Tibial nerve (tissue), 4 donors: ENCODE results near the gene NUAK2. TPM values are rescaled to one million over a fixed set of nuclear protein-coding genes. Genes with fewer than 3 reads are reported as not detected.

Source experiments
- DNase-seq, 2 donors: peaks; one replicate each; pipeline ENCODE4 v3.0.0-alpha.2; 2019; ENCODE audit warnings: low spot score in 2 of 2
- H3K27ac ChIP-seq, 4 donors: fragments of 200-600 bp; sonication (generic) in 3 of 4; one replicate each; pipeline ENCODE4 v1.5.1; 2017 to 2019; ENCODE audit warnings: mild to moderate bottlenecking in 1 of 4
- H3K27me3 ChIP-seq, 2 donors: fragments of 200-600 bp; sonication (generic) in 1 of 2; one replicate each; pipeline versions ENCODE4 v1.5.1 to v1.6.0; 2017 to 2019
- H3K36me3 ChIP-seq, 3 donors: fragments of 200-600 bp; sonication (generic); one replicate each; pipeline ENCODE4 v1.5.1; 2018 to 2019
- H3K4me1 ChIP-seq, 4 donors: fragments of 200-600 bp; sonication (generic) in 3 of 4; one replicate each; pipeline ENCODE4 v1.5.1; 2017 to 2019
- H3K4me3 ChIP-seq, 4 donors: fragments of 200-600 bp; sonication (generic) in 3 of 4; one replicate each; pipeline ENCODE4 v1.5.1; 2017 to 2019; ENCODE audit warnings: mild to moderate bottlenecking in 1 of 4, moderate library complexity in 1 of 4
- H3K9me3 ChIP-seq, 4 donors: fragments of 200-600 bp; sonication (generic) in 3 of 4; one replicate each; pipeline ENCODE4 v1.5.1; 2017 to 2019
- CTCF ChIP-seq, 5 experiments: fragments of 200-600 bp in 3 of 5; fragments of 450-650 bp in 2 of 5; sonication (generic) in 3 of 5; IDR thresholded peaks; one replicate each; pipeline ENCODE4 v1.5.1; 2016 to 2019; ENCODE audit warnings: antibody characterized with exemption in 5 of 5, mild to moderate bottlenecking in 3 of 5, moderate library complexity in 2 of 5
- EP300 ChIP-seq, 2 donors: sonication (generic); formaldehyde crosslinking; IDR thresholded peaks; one replicate each; pipeline ENCODE4 v1.6.1; 2017; ENCODE audit warnings: antibody characterized with exemption in 2 of 2, mild to moderate bottlenecking in 1 of 2
- POLR2A ChIP-seq, 2 donors: fragments of 450-650 bp; IDR thresholded peaks; one replicate each; pipeline ENCODE4 v1.6.1; 2017; ENCODE audit warnings: antibody characterized with exemption in 2 of 2, mild to moderate bottlenecking in 2 of 2, moderate library complexity in 2 of 2
- WGBS, 2 donors: methylation state at CpG; one replicate each; pipeline ENCODE4 v1.1.5; 2018; 5-methylcytosine and 5-hydroxymethylcytosine counted together
- total RNA-seq, 4 donors: library from RNA; depleted of rRNA; stranded (reverse); fragments of >200 nt; gene quantifications; one replicate each; pipeline ENCODE4 v1.1.0, GENCODE V29; 2016

Gene NUAK2
- total RNA-seq, 4 donors from 2014 or later: 0.60 to 5.3 (median 2.7) TPM

GRCh38 chr1:205262731-205263171 lies 58.8 kb downstream of the NUAK2 start:
- Histone ChIP-seq H3K4me3 (no peak overlapping the region), H3K27ac (no peak overlapping the region), H3K27me3 (no peaks in the 10 kb centered on the region), H3K4me1 (peaks cover 0 to 56% (median 4%) of the 10 kb centered on the region in 4 donors), H3K36me3 (no peaks in the 10 kb centered on the region), H3K9me3 (no peaks in the 10 kb centered on the region)
- 69 to 81% methylated on average over 8 of the region's 8 CpGs for WGBS, 2 donors
- TF ChIP-seq POLR2A (IDR thresholded peaks at IDR 0.05) (no peak), CTCF (IDR thresholded peaks at IDR 0.05) (no peak), EP300 (IDR thresholded peaks at IDR 0.05) (no peak)
- DNase-seq: no peak

DNA sequence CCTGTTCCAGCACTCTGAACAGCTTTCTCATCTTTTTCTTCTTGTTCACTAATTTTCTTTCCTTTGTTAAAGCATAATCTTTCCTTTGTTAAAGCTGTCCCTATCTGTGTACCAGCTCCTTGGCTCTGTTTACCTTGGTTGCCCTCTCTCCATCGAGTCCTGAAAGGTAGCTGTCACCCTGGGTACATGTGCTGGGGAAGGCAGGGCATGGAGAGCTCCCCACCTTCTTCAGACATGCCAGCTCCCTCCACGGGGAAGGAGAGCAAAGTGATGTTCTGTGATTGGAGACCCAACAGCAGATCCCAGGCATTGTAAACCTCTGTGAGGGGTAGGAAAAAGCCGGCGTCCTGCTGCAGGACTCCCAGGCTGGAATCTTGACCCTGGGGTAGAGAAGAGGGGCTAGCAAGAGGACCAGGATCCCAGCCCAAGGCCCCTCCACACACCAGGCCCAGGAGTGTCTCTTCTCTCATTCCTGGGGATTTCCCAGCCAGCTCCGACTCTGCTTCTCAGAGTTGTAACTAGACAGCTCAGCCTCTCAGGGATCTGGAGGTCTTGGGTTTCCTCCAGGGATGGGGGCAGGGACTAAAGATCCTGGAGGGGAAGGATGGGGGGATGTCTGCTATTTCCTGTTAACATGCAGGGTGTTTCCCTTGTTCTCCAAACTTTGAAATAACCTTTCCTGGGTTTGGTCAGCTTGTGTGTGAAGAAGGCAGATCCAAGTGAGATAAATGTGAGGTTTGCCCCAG lies 59.4 kb downstream of the NUAK2 start:
- H3K27ac ChIP-seq: no peak overlapping the region
- TF ChIP-seq CTCF (IDR thresholded peaks at IDR 0.05) (no peak), POLR2A (IDR thresholded peaks at IDR 0.05) (no peak), EP300 (IDR thresholded peaks at IDR 0.05) (no peak)
- 42 to 55% methylated on average over 3 to 5 of the region's 5 CpGs for WGBS, 2 donors

GRCh38 chr1:205260948-205261732 lies 60.4 kb downstream of the NUAK2 start:
- Histone ChIP-seq H3K36me3 (no peaks in the 10 kb centered on the region), H3K4me1 (peaks cover 0 to 51% (median 6%) of the 10 kb centered on the region in 4 donors), H3K27me3 (no peaks in the 10 kb centered on the region), H3K4me3 (no peak overlapping the region), H3K27ac (no peak overlapping the region), H3K9me3 (no peaks in the 10 kb centered on the region)
- no peak for TF ChIP-seq EP300 (IDR thresholded peaks at IDR 0.05)
- no peak for TF ChIP-seq POLR2A (IDR thresholded peaks at IDR 0.05)
- no peak for TF ChIP-seq CTCF (IDR thresholded peaks at IDR 0.05)
- no peak for DNase-seq
- WGBS, 2 donors: 65 to 73% methylated on average over 8 of the region's 8 CpGs

More for the DNA sequence above, 59.4 kb downstream of the NUAK2 start:
- Histone ChIP-seq H3K4me3 (no peak overlapping the region), H3K9me3 (no peaks in the 10 kb centered on the region), H3K36me3 (no peaks in the 10 kb centered on the region), H3K27me3 (no peaks in the 10 kb centered on the region), H3K4me1 (peaks cover 0 to 54% (median 6%) of the 10 kb centered on the region in 4 donors)
- DNase-seq: no peak

DNA sequence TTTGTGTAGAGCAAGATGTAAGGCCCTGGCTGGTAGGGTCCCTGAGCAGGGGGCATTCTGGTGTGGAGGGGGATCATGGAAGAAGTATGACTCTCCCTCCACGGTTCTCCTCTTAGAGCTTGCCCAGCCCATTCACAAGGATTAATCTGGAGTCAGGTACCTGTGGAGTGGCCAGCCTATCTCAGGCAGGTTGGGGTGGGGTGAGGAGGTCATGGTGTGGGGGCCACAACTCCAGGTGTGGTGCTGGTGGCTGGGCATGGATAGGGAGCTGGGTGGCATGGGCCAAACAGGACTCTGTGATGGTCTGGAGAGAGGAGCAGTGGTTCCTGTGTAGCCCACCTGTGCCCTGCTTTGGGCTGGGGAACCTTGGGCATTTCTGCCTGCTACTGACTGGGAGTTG lies 61.5 kb downstream of the NUAK2 start:
- Histone ChIP-seq H3K4me3 (no peak overlapping the region), H3K27ac (no peak overlapping the region), H3K27me3 (no peaks in the 10 kb centered on the region), H3K9me3 (no peaks in the 10 kb centered on the region), H3K4me1 (peaks cover 0 to 58% (median 6%) of the 10 kb centered on the region in 4 donors), H3K36me3 (no peaks in the 10 kb centered on the region)
- WGBS, 2 donors: 75 to 100% methylated on average over 1 of the region's 1 CpG
- no peak for DNase-seq
- TF ChIP-seq POLR2A (IDR thresholded peaks at IDR 0.05) (no peak), EP300 (IDR thresholded peaks at IDR 0.05) (no peak), CTCF (IDR thresholded peaks at IDR 0.05) (no peak)
